Spleen (tissue), 7 donors: ENCODE data around the gene SESN3.

ENCODE experiments used
- CTCF ChIP-seq, 11 experiments: fragments of 200-600 bp in 7 of 11; fragments of 450-650 bp in 4 of 11; sonication (generic) in 4 of 11; IDR thresholded peaks in 8 of 11; conservative IDR thresholded peaks in 3 of 11; 1 replicate in 7 of 11; 2 replicates in 4 of 11; pipeline versions ENCODE4 v1.4.0 to v1.8.0; 2016 to 2021; ENCODE audit warnings: antibody characterized with exemption in 11 of 11, inconsistent platforms in 4 of 11, mild to moderate bottlenecking in 1 of 11
- POLR2A ChIP-seq, 3 donors: fragments of 450-650 bp; IDR thresholded peaks; one replicate each; pipeline ENCODE4 v1.5.1; 2017; ENCODE audit warnings: antibody characterized with exemption in 3 of 3, mild to moderate bottlenecking in 1 of 3
- POLR2AphosphoS5 ChIP-seq, 3 donors: sonication (generic); formaldehyde crosslinking; IDR thresholded peaks; one replicate each; pipeline ENCODE4 v1.5.1; 2017; ENCODE audit warnings: antibody characterized with exemption in 3 of 3
- donor health status: DM: no; HTN: no; CAD: no; lungs with moderate emphysema.
- donor health status: DM: no; HTN: no; CAD: no.
- donor health status: DM: no; HTN: no; CAD: no.

GRCh38 chr11:95170294-95170693 is 60.7 kb downstream of the SESN3 start:
- TF ChIP-seq CTCF (IDR thresholded peaks at IDR 0.05 in 8 of 11, conservative IDR thresholded peaks at IDR 0.05 in 3 of 11) (no peak), POLR2A (IDR thresholded peaks at IDR 0.05) (no peak), POLR2AphosphoS5 (IDR thresholded peaks at IDR 0.05) (no peak)
